ENCODE results near the gene FAM227B.
"Not testable (repeated sequence)": the region's sequence is repeated elsewhere in the genome, so short reads cannot be mapped to it uniquely, and the experiment has no call there.

The FAM227B gene

GRCh38 chr15:49620658-49621368, at the start of gene FAM227B, which contains the start of gene DTWD1:
FAM227B (minus strand) TSS chr15:49620818; CDS start chr15:49615171, 5,647 bp downstream.
DTWD1 (plus strand) TSS chr15:49621048; CDS start chr15:49625168, 4,120 bp downstream.
- DNase-seq (ENCODE audit: low read depth in 2 of 2): peak; percentile 89 to 93

GRCh38 chr15:49669288-49669687, 48.7 kb upstream of the FAM227B start:
- no peak for DNase-seq (ENCODE audit: low read depth in 2 of 2)

- DNase-seq (ENCODE audit: low read depth in 2 of 2): not testable (repeated sequence)
Measured at GRCh38 chr15:49666486-49666885, 45.9 kb upstream of the FAM227B start.

GRCh38 chr15:49664716-49665115, 44.1 kb upstream of the FAM227B start:
- no peak for DNase-seq (ENCODE audit: low read depth in 2 of 2)

GRCh38 chr15:49656734-49657133, 36.1 kb upstream of the FAM227B start:
- no peak for DNase-seq (ENCODE audit: low read depth in 2 of 2)

GRCh38 chr15:49652922-49653321, 32.3 kb upstream of the FAM227B start:
- no peak for DNase-seq (ENCODE audit: low read depth in 2 of 2)

- DNase-seq (ENCODE audit: low read depth in 2 of 2): no peak
Measured at GRCh38 chr15:49650676-49651075, 30.1 kb upstream of the FAM227B start.

GRCh38 chr15:49649987-49650386, 29.4 kb upstream of the FAM227B start:
- DNase-seq (ENCODE audit: low read depth in 2 of 2): no peak

GRCh38 chr15:49646891-49647290, 26.3 kb upstream of the FAM227B start:
- DNase-seq (ENCODE audit: low read depth in 2 of 2): no peak

- no peak for DNase-seq (ENCODE audit: low read depth in 2 of 2)
Measured at GRCh38 chr15:49645941-49646340, 25.3 kb upstream of the FAM227B start.

- DNase-seq (ENCODE audit: low read depth in 2 of 2): no peak
Measured at GRCh38 chr15:49645277-49645676, 24.7 kb upstream of the FAM227B start.

- no peak for DNase-seq (ENCODE audit: low read depth in 2 of 2)
Measured at GRCh38 chr15:49644364-49644794, 23.8 kb upstream of the FAM227B start.

- no peak for DNase-seq (ENCODE audit: low read depth in 2 of 2)
Measured at GRCh38 chr15:49637857-49638256, 17.2 kb upstream of the FAM227B start.

- DNase-seq (ENCODE audit: low read depth in 2 of 2): no peak
Measured at GRCh38 chr15:49628379-49628778, 7.8 kb upstream of the FAM227B start.

GRCh38 chr15:49627407-49627877, 6.8 kb upstream of the FAM227B start:
- DNase-seq (ENCODE audit: low read depth in 2 of 2): no peak

GRCh38 chr15:49625460-49626036, 4.9 kb upstream of the FAM227B start:
- DNase-seq (ENCODE audit: low read depth in 2 of 2): no peak

GRCh38 chr15:49624056-49624455, 3.4 kb upstream of the FAM227B start:
- DNase-seq (ENCODE audit: low read depth in 2 of 2): no peak

- DNase-seq (ENCODE audit: low read depth in 2 of 2): no peak
Measured at GRCh38 chr15:49622561-49622960, 1.9 kb upstream of the FAM227B start.

- no peak for DNase-seq (ENCODE audit: low read depth in 2 of 2)
Measured at GRCh38 chr15:49621887-49622286, 1.3 kb upstream of the FAM227B start.

- DNase-seq (ENCODE audit: low read depth in 2 of 2): no peak
Measured at GRCh38 chr15:49621401-49621811, 788 bp upstream of the FAM227B start.

GRCh38 chr15:49620199-49620598, 419 bp downstream of the FAM227B start:
- DNase-seq (ENCODE audit: low read depth in 2 of 2): no peak

GRCh38 chr15:49619226-49619625, 1.4 kb downstream of the FAM227B start:
- no peak for DNase-seq (ENCODE audit: low read depth in 2 of 2)

- DNase-seq (ENCODE audit: low read depth in 2 of 2): not testable (repeated sequence)
Measured at GRCh38 chr15:49612240-49612639, 8.4 kb downstream of the FAM227B start.
